ENCODE measurements around the gene TRIM27.
"Not testable (repeated sequence)": the region's sequence is repeated elsewhere in the genome, so short reads cannot be mapped to it uniquely, and the experiment has no call there.

TRIM27 gene

GRCh38 chr6:28900577-28901256 lies 23.1 kb downstream of the TRIM27 start:
- DNase-seq (ENCODE audit: low read depth in 3 of 3, low spot score in 1 of 3), result no peak

- DNase-seq (ENCODE audit: low read depth in 3 of 3, low spot score in 1 of 3), result no peak
Measured at GRCh38 chr6:28898710-28898965, 25.1 kb downstream of the TRIM27 start.

DNA sequence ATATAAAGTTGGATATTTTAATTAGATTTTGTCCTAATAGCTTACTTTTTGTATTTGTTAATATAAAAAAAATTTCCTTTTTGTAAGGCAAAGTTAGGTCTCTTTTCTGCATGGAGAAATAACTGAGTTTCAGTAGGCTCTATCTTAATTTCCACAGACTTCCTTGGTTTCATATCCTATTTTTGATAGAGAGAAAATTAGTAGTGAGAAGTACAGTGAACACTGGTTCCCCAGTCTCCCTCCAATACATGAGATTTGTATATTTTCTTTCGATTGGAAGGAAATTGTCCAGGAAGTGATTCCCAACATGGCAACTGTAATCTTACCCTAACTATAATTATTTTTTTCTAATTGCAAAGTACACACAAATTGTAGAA lies 26.4 kb downstream of the TRIM27 start:
- DNase-seq (ENCODE audit: low read depth in 3 of 3, low spot score in 1 of 3), result no peak

GRCh38 chr6:28896505-28897368 lies 27.0 kb downstream of the TRIM27 start:
- DNase-seq (ENCODE audit: low read depth in 3 of 3, low spot score in 1 of 3), result no peak

DNA sequence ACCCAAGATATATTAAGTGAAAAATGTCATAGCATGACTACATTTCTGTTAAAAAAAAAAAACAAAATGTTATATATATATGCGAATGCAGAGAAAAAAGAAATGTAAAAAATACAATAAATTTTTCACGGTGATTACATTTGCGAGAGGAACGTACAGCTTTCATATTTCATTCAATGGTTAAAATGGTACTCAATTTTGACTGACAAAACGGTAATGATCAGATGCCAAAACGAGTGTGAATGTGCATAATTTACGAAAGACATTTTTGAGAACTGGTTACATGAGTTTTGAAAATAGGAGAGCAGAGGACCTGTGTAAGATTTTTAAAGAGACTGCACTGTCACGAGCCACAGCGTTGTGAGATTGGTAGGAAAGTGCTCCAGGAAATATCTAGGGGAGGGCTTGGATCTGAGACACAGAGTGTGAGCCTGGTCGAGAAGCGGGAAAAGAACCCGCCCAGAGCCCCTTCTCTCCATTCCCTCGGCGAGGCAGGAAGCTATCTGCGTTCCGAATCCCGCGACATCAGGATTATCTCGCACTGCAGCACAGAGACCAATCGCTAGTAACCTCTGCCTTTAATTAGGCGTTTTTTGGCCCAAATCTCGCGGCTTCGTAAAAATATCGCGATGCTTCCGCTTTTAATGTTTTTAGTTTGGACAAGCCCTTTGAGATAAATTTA lies 28.5 kb downstream of the TRIM27 start:
- peak; percentile 75 to 83 (median 81) for DNase-seq (ENCODE audit: low read depth in 3 of 3, low spot score in 1 of 3)

DNA sequence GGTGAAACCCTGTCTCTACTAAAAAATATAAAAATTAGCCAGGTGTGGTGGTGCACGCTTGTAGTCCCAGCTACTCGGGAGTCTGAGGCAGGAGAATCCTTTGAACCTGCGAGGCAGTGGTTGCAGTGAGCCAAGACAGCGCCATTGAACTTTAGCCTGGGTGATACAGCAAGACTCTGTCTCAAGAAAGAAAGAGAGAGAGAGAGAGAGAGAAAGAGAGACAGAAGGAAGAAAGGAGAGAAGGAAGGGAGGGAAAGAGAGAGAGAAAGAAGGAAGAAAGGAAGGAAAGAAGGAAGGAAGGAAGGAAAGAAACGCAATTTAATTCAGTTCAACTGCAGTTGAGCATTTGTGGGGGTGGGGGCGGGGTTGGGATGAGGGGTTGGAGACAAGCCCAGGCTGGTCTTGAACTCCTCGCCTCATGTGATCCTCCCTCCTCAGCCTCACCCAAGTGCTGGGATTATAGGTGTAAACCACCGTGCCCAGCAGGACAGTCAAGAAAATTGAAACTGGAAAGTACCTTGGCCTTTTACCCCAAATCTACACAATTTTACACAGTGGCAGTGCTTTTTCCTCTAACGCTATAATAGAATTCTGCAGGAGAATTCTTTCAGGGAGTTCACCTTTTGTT lies 30.5 kb downstream of the TRIM27 start:
- DNase-seq (ENCODE audit: low read depth in 3 of 3, low spot score in 1 of 3), result no peak

- DNase-seq (ENCODE audit: low read depth in 3 of 3, low spot score in 1 of 3), result no peak
Measured at GRCh38 chr6:28892525-28892924, 31.3 kb downstream of the TRIM27 start.

DNA sequence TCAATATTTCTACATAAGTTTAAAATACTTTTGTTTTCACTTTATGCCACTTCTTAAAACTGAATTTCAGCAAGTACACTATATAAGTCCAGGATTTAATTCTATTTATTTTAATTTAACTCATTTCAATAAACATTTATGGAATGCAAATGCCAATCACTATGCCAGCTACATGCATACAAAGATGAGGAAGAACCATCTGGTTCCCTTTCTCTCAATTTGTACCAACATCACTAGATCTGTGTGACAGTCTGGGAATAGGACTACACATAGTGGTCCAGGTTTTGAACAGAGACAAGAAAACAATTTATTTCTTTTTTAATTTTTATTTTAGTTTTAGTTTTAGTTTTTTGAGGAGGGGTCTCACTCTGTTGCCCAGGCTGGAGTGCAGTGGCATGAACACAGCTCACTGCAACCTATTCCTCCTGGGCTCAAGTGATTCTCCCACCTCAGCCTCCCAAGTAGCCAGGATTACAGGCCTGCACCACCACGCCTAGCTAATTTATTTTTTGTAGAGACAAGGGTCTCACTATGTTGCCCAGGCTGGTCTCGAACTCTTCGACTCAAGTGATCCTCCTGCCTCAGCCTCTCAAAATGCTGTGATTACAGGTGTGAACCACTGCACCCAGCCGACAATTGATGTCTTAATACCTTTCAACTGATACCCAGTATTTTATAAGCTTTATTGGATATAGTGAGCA lies 35.8 kb downstream of the TRIM27 start:
- no peak for DNase-seq (ENCODE audit: low read depth in 3 of 3, low spot score in 1 of 3)

DNA sequence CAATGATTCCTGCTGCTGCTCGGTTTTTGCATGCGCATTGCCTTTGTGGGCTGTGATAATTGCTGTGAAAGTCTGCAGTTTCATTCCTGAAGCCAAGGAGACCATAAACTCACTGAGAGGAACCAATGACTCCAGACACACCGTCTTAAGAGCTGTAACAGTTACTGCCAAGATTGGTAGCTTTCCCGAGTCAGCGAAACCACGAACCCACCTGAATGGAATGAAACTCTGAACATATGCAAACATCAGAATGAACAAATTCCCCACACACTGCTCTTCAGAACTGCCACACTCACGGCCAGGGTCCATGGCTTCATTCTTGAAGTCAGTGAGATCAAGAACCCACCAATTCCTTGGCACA lies 37.7 kb downstream of the TRIM27 start:
- no peak for DNase-seq (ENCODE audit: low read depth in 3 of 3, low spot score in 1 of 3)

GRCh38 chr6:28884423-28885131 lies 39.2 kb downstream of the TRIM27 start:
- no peak for DNase-seq (ENCODE audit: low read depth in 3 of 3, low spot score in 1 of 3)

DNA sequence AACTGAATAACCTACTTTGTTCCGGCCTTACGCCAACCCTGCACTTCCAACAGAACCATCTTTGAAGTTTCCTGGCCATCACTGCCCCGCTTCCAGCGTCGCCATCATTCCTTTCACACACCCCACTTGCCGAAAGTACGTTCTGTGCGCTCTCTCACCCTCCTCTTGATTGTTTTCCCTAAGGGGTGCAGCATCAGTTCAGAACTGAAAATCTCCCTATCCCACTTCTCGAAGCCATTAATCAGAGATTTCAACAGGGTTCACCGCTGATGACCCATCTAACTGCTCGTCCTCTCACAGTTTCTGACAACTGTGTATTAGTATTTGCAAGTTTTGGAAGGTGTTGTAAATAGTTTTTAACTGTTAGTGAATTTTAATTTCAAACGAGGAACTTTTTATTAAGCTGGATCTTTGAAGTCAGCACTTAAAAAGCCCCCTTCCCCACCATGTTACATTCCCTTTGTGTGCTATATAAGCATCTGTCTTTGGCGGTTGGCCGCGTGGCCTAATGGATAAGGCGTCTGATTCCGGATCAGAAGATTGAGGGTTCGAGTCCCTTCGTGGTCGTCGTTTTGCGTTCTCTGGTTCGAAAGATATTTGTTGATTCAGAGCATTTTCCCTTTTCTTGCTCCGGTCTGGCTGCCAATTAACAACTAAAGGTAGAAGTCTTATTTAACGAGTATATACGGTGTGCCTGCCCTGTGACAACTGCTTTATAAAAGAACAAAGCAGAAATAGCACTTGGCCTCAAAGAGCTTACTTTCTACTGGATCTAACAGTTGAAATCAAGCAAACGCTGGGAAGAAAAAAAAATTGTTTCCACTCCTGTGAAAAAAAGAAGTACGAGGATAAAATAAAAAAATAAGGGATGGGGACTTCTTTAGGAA lies 42.6 kb downstream of the TRIM27 start:
- DNase-seq (ENCODE audit: low read depth in 3 of 3, low spot score in 1 of 3), result peak in 1 of 3 donors; percentile 65

DNA sequence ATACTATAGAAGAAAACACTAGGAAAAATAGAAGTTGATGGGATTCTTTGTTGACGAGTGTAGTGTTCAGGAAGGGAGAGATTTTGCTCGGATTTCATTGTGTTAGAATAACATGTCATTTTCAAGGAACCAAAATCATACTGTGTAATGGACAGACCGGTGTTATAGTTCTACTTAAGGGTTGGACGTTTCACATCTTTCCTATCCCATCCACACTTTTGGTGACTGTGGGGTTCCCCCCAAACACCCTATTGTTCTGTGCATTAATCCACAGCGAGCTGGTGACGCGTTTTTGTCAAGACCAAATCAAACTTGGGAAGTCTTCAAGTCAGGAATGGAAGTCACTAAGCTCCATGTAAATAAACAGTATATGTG lies 43.3 kb downstream of the TRIM27 start:
- no peak for DNase-seq (ENCODE audit: low read depth in 3 of 3, low spot score in 1 of 3)

DNA sequence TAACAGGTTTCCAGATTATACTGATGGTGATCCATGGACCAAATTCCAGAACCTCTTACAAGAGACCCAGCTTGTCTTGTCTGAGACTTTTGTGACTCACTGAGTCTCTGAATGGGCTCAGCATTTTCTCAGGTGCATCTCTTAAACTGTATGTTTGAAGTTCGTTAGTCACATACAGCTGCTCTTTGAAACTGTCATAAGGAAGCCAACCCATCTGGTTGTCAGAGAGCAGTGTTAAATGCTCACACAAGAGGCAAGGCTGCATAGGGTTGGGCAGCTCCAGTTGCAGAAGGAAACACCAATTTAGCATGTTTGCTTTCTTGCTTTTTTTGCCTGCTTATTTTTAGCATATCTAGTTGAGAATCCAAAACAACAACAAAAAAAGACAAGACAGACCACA lies 47.1 kb downstream of the TRIM27 start:
- DNase-seq (ENCODE audit: low read depth in 3 of 3, low spot score in 1 of 3), result no peak

- no peak for DNase-seq (ENCODE audit: low read depth in 3 of 3, low spot score in 1 of 3)
Measured at GRCh38 chr6:28875191-28875747, 48.5 kb downstream of the TRIM27 start.

GRCh38 chr6:28872157-28872817 lies 51.5 kb downstream of the TRIM27 start:
- not testable (repeated sequence) for DNase-seq (ENCODE audit: low read depth in 3 of 3, low spot score in 1 of 3)

GRCh38 chr6:28871335-28872156 lies 52.2 kb downstream of the TRIM27 start:
- no peak for DNase-seq (ENCODE audit: low read depth in 3 of 3, low spot score in 1 of 3)

GRCh38 chr6:28868873-28869272 lies 54.9 kb downstream of the TRIM27 start:
- no peak for DNase-seq (ENCODE audit: low read depth in 3 of 3, low spot score in 1 of 3)

GRCh38 chr6:28867086-28867409 lies 56.7 kb downstream of the TRIM27 start:
- no peak for DNase-seq (ENCODE audit: low read depth in 3 of 3, low spot score in 1 of 3)

Measured in stimulated activated CD4-positive, alpha-beta T cell treated with anti-CD3 and anti-CD28 coated beads, TNF-alpha, amount 100 ng/mL, for 1 hour (primary cell).